HG02852 (cell line): ENCODE measurements around the gene OTOF.

Experiments
- ATAC-seq: cut with Tn5 transposase; IDR thresholded peaks from one replicate; pipeline ENCODE4 v1.9.1; 2021; ENCODE audit warnings: mild to moderate bottlenecking, moderate library complexity; ENCODE audit not compliant: unreplicated experiment

The OTOF gene

DNA sequence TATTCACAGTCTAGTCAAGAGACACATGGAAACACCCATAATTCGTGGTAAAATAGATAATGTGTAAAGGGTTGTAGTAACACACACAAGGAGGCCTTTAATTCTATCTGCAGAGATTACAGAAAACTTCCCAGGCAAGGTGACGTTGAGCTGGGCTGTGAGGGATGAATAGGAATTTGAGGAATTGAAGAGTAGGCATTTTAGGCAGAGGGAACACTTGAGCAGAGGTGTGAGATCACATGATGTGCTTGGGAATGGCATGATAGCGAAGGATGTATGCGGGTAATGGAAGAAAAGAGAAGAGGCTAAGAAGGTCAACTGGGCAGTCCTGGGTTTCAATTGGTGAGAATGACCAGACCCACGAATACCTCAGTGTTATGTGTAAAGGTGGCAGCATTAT is 56.0 kb downstream of the OTOF start:
- ATAC-seq: no peak

DNA sequence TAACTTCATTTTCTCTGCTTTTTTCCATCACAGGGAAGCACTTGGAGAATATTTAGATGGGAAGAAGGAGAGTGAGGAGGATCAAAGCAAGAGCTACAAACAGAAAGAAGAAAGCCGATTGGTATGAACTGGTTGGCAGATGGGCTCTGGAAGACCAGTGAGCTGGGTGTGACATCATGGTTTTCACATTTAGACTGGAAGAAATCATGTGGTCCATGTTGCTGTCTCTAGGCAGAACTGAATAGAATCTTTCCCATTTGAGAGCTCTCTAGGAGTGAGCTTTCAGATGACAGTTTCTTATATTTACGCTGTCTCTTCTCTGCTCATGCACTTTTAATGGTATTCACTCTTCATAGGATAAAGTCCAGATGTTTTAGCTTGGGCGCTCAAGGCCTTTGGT is 63.6 kb downstream of the OTOF start:
- ATAC-seq: no peak

GRCh38 chr2:26412091-26412673 is 65.7 kb downstream of the OTOF start:
- ATAC-seq: no peak

DNA sequence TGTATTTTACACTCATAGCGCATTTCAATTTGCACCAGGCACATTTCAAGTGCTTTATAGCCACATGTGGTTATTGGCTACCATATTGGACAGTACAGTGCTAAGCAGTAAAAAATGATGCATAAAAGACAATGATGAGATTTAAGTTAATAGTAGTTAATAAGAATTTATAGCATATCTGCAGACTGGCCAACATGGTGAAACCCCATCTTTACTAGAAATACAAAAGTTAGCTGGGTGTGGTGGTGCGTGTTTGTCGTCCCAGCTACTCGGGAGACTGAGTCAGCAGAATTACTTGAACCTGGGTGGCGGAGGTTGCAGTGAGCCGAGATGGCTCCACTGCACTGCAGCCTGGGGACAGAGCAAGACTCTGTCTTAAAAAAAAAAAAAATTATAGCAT is 66.5 kb downstream of the OTOF start:
- no peak for ATAC-seq

DNA sequence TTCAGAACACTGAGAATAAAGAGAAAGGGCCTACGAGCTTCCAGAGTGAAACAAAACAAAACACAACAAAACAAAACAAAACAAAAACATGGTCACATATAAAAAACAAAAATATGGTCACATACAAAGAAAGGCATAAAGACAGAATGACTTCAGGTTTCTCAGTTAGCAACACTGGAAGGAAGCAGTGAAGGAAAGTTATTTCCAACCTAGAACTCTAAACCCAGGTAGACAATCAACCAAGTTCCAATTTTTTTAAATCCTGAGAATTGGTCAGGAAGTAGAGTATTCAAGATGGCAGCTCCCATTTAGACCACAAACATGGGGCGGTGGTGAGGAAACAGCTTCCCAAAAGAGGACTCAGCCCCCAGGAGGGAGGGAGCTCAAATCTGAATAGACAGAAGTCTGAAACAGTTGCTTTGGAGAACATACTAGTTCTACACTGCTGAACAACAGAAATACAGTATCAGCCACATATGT is 67.1 kb downstream of the OTOF start:
- ATAC-seq: no peak

DNA sequence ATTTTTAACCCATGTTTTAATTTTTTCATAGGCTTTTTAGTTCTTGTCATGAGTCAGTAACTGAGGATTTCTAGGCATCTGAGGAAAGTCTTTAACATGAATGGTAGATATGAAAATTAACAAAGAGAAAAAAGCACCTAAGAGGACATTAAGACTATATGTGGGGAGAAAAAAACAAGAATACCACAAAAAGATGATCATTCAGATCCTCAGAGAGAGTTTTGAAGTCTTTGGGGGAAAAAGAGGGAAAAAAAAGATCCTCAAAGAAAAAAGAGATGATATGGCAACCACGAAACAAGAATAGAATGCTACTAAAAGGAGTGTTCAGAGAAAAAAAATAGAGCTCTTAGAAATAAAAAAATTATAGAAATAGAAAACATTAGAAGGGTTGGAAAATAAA is 68.1 kb downstream of the OTOF start:
- ATAC-seq: no peak

GRCh38 chr2:26407526-26407925 is 70.4 kb downstream of the OTOF start:
- ATAC-seq: no peak
